Activated naive CD8-positive, alpha-beta T cell treated with anti-CD3 and anti-CD28 coated beads, Interleukin-2, amount 10 ng/mL, durations not matched to agents 7 days and 5 days (primary cell): ENCODE measurements around the gene CALN1. TPM values are rescaled to one million over a fixed set of nuclear protein-coding genes. Genes with fewer than 3 reads are reported as not detected.
"Not testable (repeated sequence)": the region's sequence is repeated elsewhere in the genome, so short reads cannot be mapped to it uniquely, and the experiment has no call there.

Experiments used
- ATAC-seq: fragments of 150-1000 bp; cut with Tn5 transposase; one replicate; pipeline ENCODE4 v1.10.0; 2021; ENCODE audit warnings: low read depth, moderate library complexity
- POLR2A ChIA-PET: fragments of 350-600 bp; sonication (Branson Sonifier 250); formaldehyde crosslinking; loops from one replicate; lab custom pipeline; 2021; ENCODE audit warnings: antibody characterized with exemption; lab: Charles Lee
- DNase-seq: peaks from one replicate; pipeline ENCODE4 v3.0.0; 2021
- H3K27ac Mint-ChIP-seq: one replicate; pipeline ENCODE4 v1.8.0; 2022; ENCODE audit warnings: mild to moderate bottlenecking, mixed read lengths
- H3K27me3 Mint-ChIP-seq: one replicate; pipeline ENCODE4 v1.8.0; 2022; ENCODE audit warnings: mild to moderate bottlenecking, moderate library complexity, mixed read lengths
- H3K36me3 Mint-ChIP-seq: one replicate; pipeline ENCODE4 v1.8.0; 2021; ENCODE audit warnings: mild to moderate bottlenecking, mixed read lengths
- H3K4me1 Mint-ChIP-seq: one replicate; pipeline ENCODE4 v1.8.0; 2021; ENCODE audit warnings: mixed read lengths
- H3K4me3 Mint-ChIP-seq: one replicate; pipeline ENCODE4 v1.8.0; 2022; ENCODE audit warnings: mild to moderate bottlenecking, moderate library complexity, mixed read lengths
- H3K9me3 Mint-ChIP-seq: one replicate; pipeline ENCODE4 v1.8.0; 2021; ENCODE audit warnings: mixed read lengths
- total RNA-seq, 2 experiments: library from RNA; stranded (reverse); gene quantifications; one replicate each; pipeline ENCODE4 v1.2.3, GENCODE V29; 2021

CALN1 gene
- total RNA-seq, 2 experiments from 2014 or later: not detected

- Mint-ChIP-seq H3K36me3 (no peaks in the 10 kb centered on the region), H3K27me3 (no peaks in the 10 kb centered on the region), H3K9me3 (peaks cover 6% of the 10 kb centered on the region), H3K27ac (no peak overlapping the region), H3K4me1 (no peaks in the 10 kb centered on the region), H3K4me3 (no peak overlapping the region)
- ATAC-seq: no peak
- POLR2A ChIA-PET: no interaction called here
- DNase-seq: no peak
Measured at GRCh38 chr7:71754828-71755227, 657.3 kb downstream of the CALN1 start.

- H3K36me3 Mint-ChIP-seq: no peaks in the 10 kb centered on the region
- POLR2A ChIA-PET: no interaction called here
- no peaks in the 10 kb centered on the region for H3K4me1 Mint-ChIP-seq
- no peak overlapping the region for H3K27ac Mint-ChIP-seq
- ATAC-seq (no peak), DNase-seq (no peak)
- no peak overlapping the region for H3K4me3 Mint-ChIP-seq
- peaks cover 5% of the 10 kb centered on the region for H3K9me3 Mint-ChIP-seq
- H3K27me3 Mint-ChIP-seq: no peaks in the 10 kb centered on the region
Measured at GRCh38 chr7:71753956-71754664, 658.0 kb downstream of the CALN1 start.

GRCh38 chr7:71753236-71753635, 658.9 kb downstream of the CALN1 start:
- ATAC-seq (no peak), DNase-seq (no peak)
- Mint-ChIP-seq H3K4me1 (no peaks in the 10 kb centered on the region), H3K27ac (no peak overlapping the region), H3K36me3 (no peaks in the 10 kb centered on the region), H3K27me3 (no peaks in the 10 kb centered on the region), H3K4me3 (no peak overlapping the region), H3K9me3 (peaks cover 5% of the 10 kb centered on the region)
- POLR2A ChIA-PET: no interaction called here

- DNase-seq (peak; percentile 64), ATAC-seq (peak; percentile 74)
- Mint-ChIP-seq H3K4me3 (no peak overlapping the region), H3K4me1 (no peaks in the 10 kb centered on the region), H3K27ac (no peak overlapping the region), H3K36me3 (no peaks in the 10 kb centered on the region), H3K27me3 (no peaks in the 10 kb centered on the region), H3K9me3 (peaks cover 3% of the 10 kb centered on the region)
- POLR2A ChIA-PET: no interaction called here
Measured at GRCh38 chr7:71752171-71752935, 659.8 kb downstream of the CALN1 start.

- POLR2A ChIA-PET: no interaction called here
- DNase-seq (no peak), ATAC-seq (no peak)
- Mint-ChIP-seq H3K27ac (no peak overlapping the region), H3K4me3 (no peak overlapping the region), H3K9me3 (no peaks in the 10 kb centered on the region), H3K4me1 (no peaks in the 10 kb centered on the region), H3K36me3 (no peaks in the 10 kb centered on the region), H3K27me3 (no peaks in the 10 kb centered on the region)
Measured at GRCh38 chr7:71750290-71750689, 661.8 kb downstream of the CALN1 start.

- POLR2A ChIA-PET: no interaction called here
Measured at GRCh38 chr7:71746006-71746405, 666.1 kb downstream of the CALN1 start.

GRCh38 chr7:71740174-71740560, 672.0 kb downstream of the CALN1 start:
- no peaks in the 10 kb centered on the region for H3K36me3 Mint-ChIP-seq
- ATAC-seq: no peak
- H3K27me3 Mint-ChIP-seq: peaks cover 2% of the 10 kb centered on the region
- no peaks in the 10 kb centered on the region for H3K9me3 Mint-ChIP-seq
- H3K27ac Mint-ChIP-seq: no peak overlapping the region
- POLR2A ChIA-PET: no interaction called here
- no peak overlapping the region for H3K4me3 Mint-ChIP-seq
- no peak for DNase-seq
- H3K4me1 Mint-ChIP-seq: no peaks in the 10 kb centered on the region

More at GRCh38 chr7:71746006-71746405, 666.1 kb downstream of the CALN1 start:
- Mint-ChIP-seq H3K4me3 (no peak overlapping the region), H3K36me3 (no peaks in the 10 kb centered on the region), H3K9me3 (no peaks in the 10 kb centered on the region), H3K27ac (no peak overlapping the region), H3K27me3 (peaks cover 2% of the 10 kb centered on the region), H3K4me1 (no peaks in the 10 kb centered on the region)
- ATAC-seq (no peak), DNase-seq (no peak)

GRCh38 chr7:71739520-71740173, 672.5 kb downstream of the CALN1 start:
- ATAC-seq (no peak), DNase-seq (no peak)
- Mint-ChIP-seq H3K36me3 (no peaks in the 10 kb centered on the region), H3K4me1 (no peaks in the 10 kb centered on the region), H3K9me3 (no peaks in the 10 kb centered on the region), H3K4me3 (no peak overlapping the region), H3K27me3 (peaks cover 2% of the 10 kb centered on the region), H3K27ac (no peak overlapping the region)
- POLR2A ChIA-PET: no interaction called here

GRCh38 chr7:71737931-71738540, 674.1 kb downstream of the CALN1 start:
- POLR2A ChIA-PET, H3K9me3 Mint-ChIP-seq, H3K4me1 Mint-ChIP-seq, ATAC-seq, H3K4me3 Mint-ChIP-seq, H3K27ac Mint-ChIP-seq, H3K36me3 Mint-ChIP-seq, H3K27me3 Mint-ChIP-seq, DNase-seq: not testable (repeated sequence)

- ATAC-seq (no peak), DNase-seq (peak; percentile 42)
- POLR2A ChIA-PET: no interaction called here
- Mint-ChIP-seq H3K4me1 (no peaks in the 10 kb centered on the region), H3K9me3 (no peaks in the 10 kb centered on the region), H3K27me3 (no peaks in the 10 kb centered on the region), H3K36me3 (no peaks in the 10 kb centered on the region), H3K27ac (no peak overlapping the region), H3K4me3 (no peak overlapping the region)
Measured at GRCh38 chr7:71735961-71736556, 676.1 kb downstream of the CALN1 start.

- no peak for ATAC-seq
- Mint-ChIP-seq H3K9me3 (no peaks in the 10 kb centered on the region), H3K27ac (no peak overlapping the region), H3K36me3 (no peaks in the 10 kb centered on the region), H3K4me1 (no peaks in the 10 kb centered on the region), H3K27me3 (no peaks in the 10 kb centered on the region), H3K4me3 (no peak overlapping the region)
- peak; percentile 76 for DNase-seq
- POLR2A ChIA-PET: no interaction called here
Measured at GRCh38 chr7:71733107-71733870, 678.8 kb downstream of the CALN1 start.

- Mint-ChIP-seq H3K4me3 (no peak overlapping the region), H3K27me3 (no peaks in the 10 kb centered on the region), H3K4me1 (no peaks in the 10 kb centered on the region), H3K27ac (no peak overlapping the region), H3K36me3 (no peaks in the 10 kb centered on the region), H3K9me3 (no peaks in the 10 kb centered on the region)
- DNase-seq (no peak), ATAC-seq (no peak)
- POLR2A ChIA-PET: no interaction called here
Measured at GRCh38 chr7:71731740-71732139, 680.4 kb downstream of the CALN1 start.
